ENCODE measurements around the gene PTHLH.

Gene PTHLH

DNA sequence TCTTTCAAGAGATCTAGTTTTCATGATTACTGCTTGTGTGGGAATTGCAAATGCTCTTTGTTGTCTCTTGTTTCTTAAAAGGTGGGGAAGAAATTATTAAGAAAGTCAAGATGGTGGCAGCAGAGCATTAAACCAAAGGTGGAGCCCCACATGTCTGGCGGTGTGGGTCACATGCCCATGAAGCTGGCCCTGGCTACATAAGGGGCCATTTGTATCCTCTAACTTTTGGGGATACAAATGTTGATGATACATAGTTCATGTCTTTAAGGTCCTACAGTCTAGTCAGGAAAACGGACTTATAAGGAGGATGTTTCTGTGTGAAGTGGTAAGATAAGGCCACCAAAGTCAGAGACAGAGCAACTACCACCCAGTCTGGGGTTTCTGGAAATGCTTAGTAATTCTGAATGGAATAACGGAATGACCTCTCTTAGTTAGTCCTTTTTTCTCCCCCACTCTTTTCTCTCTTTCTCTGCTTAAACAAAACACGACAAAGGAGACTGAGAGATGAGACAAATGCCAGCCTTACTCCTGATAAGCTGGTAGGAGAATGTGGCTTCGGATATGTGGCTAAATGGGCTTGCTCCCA, 39.9 kb upstream of the PTHLH start:
- TF ChIP-seq, protein P1, sequence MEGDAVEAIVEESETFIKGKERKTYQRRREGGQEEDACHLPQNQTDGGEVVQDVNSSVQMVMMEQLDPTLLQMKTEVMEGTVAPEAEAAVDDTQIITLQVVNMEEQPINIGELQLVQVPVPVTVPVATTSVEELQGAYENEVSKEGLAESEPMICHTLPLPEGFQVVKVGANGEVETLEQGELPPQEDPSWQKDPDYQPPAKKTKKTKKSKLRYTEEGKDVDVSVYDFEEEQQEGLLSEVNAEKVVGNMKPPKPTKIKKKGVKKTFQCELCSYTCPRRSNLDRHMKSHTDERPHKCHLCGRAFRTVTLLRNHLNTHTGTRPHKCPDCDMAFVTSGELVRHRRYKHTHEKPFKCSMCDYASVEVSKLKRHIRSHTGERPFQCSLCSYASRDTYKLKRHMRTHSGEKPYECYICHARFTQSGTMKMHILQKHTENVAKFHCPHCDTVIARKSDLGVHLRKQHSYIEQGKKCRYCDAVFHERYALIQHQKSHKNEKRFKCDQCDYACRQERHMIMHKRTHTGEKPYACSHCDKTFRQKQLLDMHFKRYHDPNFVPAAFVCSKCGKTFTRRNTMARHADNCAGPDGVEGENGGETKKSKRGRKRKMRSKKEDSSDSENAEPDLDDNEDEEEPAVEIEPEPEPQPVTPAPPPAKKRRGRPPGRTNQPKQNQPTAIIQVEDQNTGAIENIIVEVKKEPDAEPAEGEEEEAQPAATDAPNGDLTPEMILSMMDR (IDR thresholded peaks at IDR 0.05; ENCODE audit: low read depth, low read length), result no peak
- in situ Hi-C loops (cut with HindIII; ENCODE audit: low sequenced_read_pairs), result no loop called here
- DNase-seq (ENCODE audit: low read depth, low spot score), result no peak
- H3K4me3 ChIP-seq (ENCODE audit: low read depth, low read length), result no peak overlapping the region

DNA sequence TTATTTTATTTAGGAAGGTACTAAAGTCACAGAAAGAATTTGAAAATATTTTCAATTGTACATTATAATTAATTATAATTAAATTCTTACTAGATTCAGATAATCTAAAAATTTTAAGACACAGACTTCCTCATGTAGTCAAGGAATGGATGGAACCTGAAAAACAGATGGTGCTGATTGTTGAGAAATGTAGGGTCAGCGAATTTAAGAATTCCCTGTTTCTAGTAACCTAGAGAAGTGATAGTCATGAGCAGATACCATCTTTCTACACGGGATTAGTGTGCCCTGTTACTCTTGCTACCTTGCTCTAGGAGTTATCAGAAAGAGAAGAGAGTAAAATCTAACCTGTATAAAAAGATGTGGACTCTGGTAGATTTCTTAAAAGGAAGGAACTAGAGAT, 37.5 kb upstream of the PTHLH start:
- H3K4me3 ChIP-seq (ENCODE audit: low read depth, low read length), result no peak overlapping the region
- TF ChIP-seq, protein P1 (IDR thresholded peaks at IDR 0.05; ENCODE audit: low read depth, low read length), result no peak
- in situ Hi-C loops (cut with HindIII; ENCODE audit: low sequenced_read_pairs), result no loop called here
- DNase-seq (ENCODE audit: low read depth, low spot score), result no peak

DNA sequence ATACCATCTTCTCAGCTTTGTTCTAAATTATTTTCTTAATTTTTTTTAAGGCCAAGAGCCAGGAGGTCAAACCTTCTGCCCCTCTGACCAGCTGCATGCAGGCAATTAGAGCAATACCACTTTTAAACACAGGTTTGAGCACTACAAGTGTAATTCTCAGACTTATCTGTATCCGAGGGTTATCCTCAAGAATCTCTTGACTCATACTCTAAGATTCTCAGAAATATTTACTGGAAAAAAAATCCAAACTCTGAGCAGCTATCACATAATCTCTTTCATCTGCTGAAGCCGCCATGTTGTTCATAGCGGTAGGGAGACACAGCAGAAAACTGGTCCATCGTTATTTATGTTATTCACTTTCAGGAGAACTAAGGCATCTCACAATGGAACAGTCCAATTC, 27.4 kb upstream of the PTHLH start:
- in situ Hi-C loops (cut with HindIII; ENCODE audit: low sequenced_read_pairs), result no loop called here
- TF ChIP-seq, protein P1 (IDR thresholded peaks at IDR 0.05; ENCODE audit: low read depth, low read length), result no peak
- DNase-seq (ENCODE audit: low read depth, low spot score), result peak; percentile 29
- no peak overlapping the region for H3K4me3 ChIP-seq (ENCODE audit: low read depth, low read length)

DNA sequence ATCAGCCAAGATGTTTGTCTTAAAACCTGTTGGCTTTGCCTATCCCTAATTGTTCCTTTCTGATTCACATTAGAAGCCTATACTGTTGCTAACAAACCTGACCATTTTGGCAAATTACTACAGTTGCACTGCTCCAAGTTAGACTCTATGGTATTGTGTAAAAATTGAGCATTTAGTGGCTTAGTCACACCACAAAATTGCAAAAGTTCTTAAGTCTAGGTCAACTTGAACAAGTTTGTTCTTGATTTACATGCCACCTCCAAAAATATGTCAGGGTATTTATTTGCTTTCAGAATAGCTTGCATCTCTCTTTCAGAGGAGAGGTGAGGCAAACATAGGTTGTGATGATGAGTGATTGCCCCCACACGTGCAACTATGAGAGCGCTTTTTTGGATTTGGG, 27.0 kb upstream of the PTHLH start:
- peak; percentile 57 for DNase-seq (ENCODE audit: low read depth, low spot score)
- no peak overlapping the region for H3K4me3 ChIP-seq (ENCODE audit: low read depth, low read length)
- in situ Hi-C loops (cut with HindIII; ENCODE audit: low sequenced_read_pairs), result no loop called here
- TF ChIP-seq, protein P1 (IDR thresholded peaks at IDR 0.05; ENCODE audit: low read depth, low read length), result no peak

DNA sequence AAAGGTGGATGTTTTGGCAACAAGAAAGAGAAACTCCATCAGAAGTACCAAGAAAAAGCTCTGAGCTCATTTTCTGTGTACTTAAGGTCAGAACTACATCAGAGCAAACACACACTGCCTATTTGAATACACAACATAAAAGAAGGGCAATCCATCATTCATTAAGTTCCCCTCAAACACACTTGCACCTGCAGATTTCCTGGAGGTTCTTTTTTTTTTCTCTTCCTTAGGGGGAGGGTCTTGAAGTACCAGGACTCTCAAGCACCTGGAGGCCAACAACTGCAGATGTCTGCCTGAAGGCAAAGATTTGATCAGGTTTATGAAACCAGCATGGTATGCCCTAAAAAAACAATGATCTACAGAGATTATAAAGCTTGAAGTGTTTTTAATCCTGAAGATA, 26.1 kb upstream of the PTHLH start:
- in situ Hi-C loops (cut with HindIII; ENCODE audit: low sequenced_read_pairs), result no loop called here
- no peak overlapping the region for H3K4me3 ChIP-seq (ENCODE audit: low read depth, low read length)
- DNase-seq (ENCODE audit: low read depth, low spot score), result no peak
- TF ChIP-seq, protein P1 (IDR thresholded peaks at IDR 0.05; ENCODE audit: low read depth, low read length), result no peak

DNA sequence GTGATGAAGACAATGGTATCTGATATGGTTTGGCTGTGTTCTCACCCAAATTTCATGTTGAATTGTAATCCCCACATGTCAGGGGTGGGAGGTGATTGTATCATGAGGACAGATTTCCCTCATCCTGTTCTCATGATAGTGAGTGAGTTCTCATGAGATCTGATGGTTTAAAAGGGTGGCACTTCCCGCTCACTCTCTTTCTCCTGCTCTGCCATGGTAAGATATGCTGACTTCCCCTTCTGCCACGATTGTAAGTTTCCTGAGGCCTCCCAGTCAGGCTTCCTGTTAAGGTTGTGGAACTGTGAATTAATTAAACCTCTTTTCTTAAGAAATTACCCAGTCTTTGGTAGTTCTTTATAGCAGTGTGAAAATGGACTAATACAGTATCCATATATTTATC, 25.6 kb upstream of the PTHLH start:
- no peak overlapping the region for H3K4me3 ChIP-seq (ENCODE audit: low read depth, low read length)
- no peak for DNase-seq (ENCODE audit: low read depth, low spot score)
- in situ Hi-C loops (cut with HindIII; ENCODE audit: low sequenced_read_pairs), result no loop called here
- TF ChIP-seq, protein P1 (IDR thresholded peaks at IDR 0.05; ENCODE audit: low read depth, low read length), result no peak

DNA sequence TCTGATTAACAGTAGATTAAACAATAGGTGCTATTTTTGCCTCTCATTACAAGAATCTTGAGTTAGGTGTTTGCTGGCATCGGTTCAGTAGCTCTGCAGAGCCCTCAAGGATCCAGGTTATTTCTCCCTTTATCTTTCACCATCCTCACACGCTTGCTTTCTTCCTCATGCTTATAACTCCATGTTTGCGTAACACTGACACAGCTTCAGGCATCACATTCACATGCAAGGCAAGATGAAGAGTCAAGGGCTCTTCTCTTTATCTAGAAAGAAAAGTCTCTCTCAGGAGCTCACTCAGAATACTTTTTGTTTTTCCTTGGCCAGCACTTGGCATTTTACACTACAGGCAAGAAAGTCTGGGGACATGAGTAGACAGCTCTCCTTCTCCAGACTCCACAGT, 24.2 kb upstream of the PTHLH start:
- in situ Hi-C loops (cut with HindIII; ENCODE audit: low sequenced_read_pairs), result no loop called here
- DNase-seq (ENCODE audit: low read depth, low spot score), result no peak
- TF ChIP-seq, protein P1 (IDR thresholded peaks at IDR 0.05; ENCODE audit: low read depth, low read length), result no peak
- H3K4me3 ChIP-seq (ENCODE audit: low read depth, low read length), result no peak overlapping the region

All from astrocyte of the spinal cord (primary cell).